ENCODE data around the gene COCH. TPM values are rescaled to one million over a fixed set of nuclear protein-coding genes. Genes with fewer than 3 reads are reported as not detected.
"Not testable (repeated sequence)": the region's sequence is repeated elsewhere in the genome, so short reads cannot be mapped to it uniquely, and the experiment has no call there.

COCH gene
- total RNA-seq, 2 experiments from 2014 or later: 1.9 to 5.0 TPM

- DNase-seq (no peak), ATAC-seq (no peak)
- H3K4me3 Mint-ChIP-seq: no peak overlapping the region
- no peaks in the 10 kb centered on the region for H3K9me3 Mint-ChIP-seq (ENCODE audit: low read depth)
- peaks cover 15% of the 10 kb centered on the region for H3K4me1 Mint-ChIP-seq
- H3K36me3 Mint-ChIP-seq: no peaks in the 10 kb centered on the region
- H3K27ac Mint-ChIP-seq: no peak overlapping the region
- CTCF ChIA-PET: no interaction called here
- no peaks in the 10 kb centered on the region for H3K27me3 Mint-ChIP-seq
Observed at GRCh38 chr14:30885840-30886740, 11.7 kb downstream of the COCH start.

GRCh38 chr14:30888480-30889243 lies 14.3 kb downstream of the COCH start:
- no peaks in the 10 kb centered on the region for H3K36me3 Mint-ChIP-seq
- DNase-seq (no peak), ATAC-seq (no peak)
- peaks cover 8% of the 10 kb centered on the region for H3K4me1 Mint-ChIP-seq
- H3K4me3 Mint-ChIP-seq: no peak overlapping the region
- CTCF ChIA-PET: no interaction called here
- H3K27ac Mint-ChIP-seq: no peak overlapping the region
- no peaks in the 10 kb centered on the region for H3K27me3 Mint-ChIP-seq
- H3K9me3 Mint-ChIP-seq (ENCODE audit: low read depth): no peaks in the 10 kb centered on the region

GRCh38 chr14:30889244-30889594 lies 14.9 kb downstream of the COCH start:
- peaks cover 6% of the 10 kb centered on the region for H3K4me1 Mint-ChIP-seq
- H3K27ac Mint-ChIP-seq: no peak overlapping the region

GRCh38 chr14:30893819-30894218 lies 19.5 kb downstream of the COCH start:
- ATAC-seq (no peak), DNase-seq (no peak)
- H3K4me1 Mint-ChIP-seq: no peaks in the 10 kb centered on the region
- no peaks in the 10 kb centered on the region for H3K9me3 Mint-ChIP-seq (ENCODE audit: low read depth)
- no peaks in the 10 kb centered on the region for H3K27me3 Mint-ChIP-seq
- H3K4me3 Mint-ChIP-seq: no peak overlapping the region
- CTCF ChIA-PET: no interaction called here
- no peak overlapping the region for H3K27ac Mint-ChIP-seq
- H3K36me3 Mint-ChIP-seq: peaks cover 17% of the 10 kb centered on the region

More at GRCh38 chr14:30889244-30889594, 14.9 kb downstream of the COCH start:
- no peaks in the 10 kb centered on the region for H3K9me3 Mint-ChIP-seq (ENCODE audit: low read depth)
- CTCF ChIA-PET: no interaction called here
- no peak for ATAC-seq
- H3K4me3 Mint-ChIP-seq: no peak overlapping the region
- no peak for DNase-seq
- no peaks in the 10 kb centered on the region for H3K36me3 Mint-ChIP-seq
- H3K27me3 Mint-ChIP-seq: no peaks in the 10 kb centered on the region

- Mint-ChIP-seq H3K27ac (no peak overlapping the region), H3K4me3 (no peak overlapping the region), H3K9me3 (ENCODE audit: low read depth) (no peaks in the 10 kb centered on the region), H3K4me1 (peaks cover 3% of the 10 kb centered on the region), H3K27me3 (no peaks in the 10 kb centered on the region), H3K36me3 (peaks cover 23% of the 10 kb centered on the region)
- CTCF ChIA-PET: no interaction called here
- ATAC-seq: no peak
- DNase-seq: no peak
Observed at GRCh38 chr14:30894923-30895515, 20.7 kb downstream of the COCH start.

GRCh38 chr14:30896435-30896834 lies 22.1 kb downstream of the COCH start:
- H3K27ac Mint-ChIP-seq: no peak overlapping the region
- ATAC-seq (no peak), DNase-seq (no peak)
- no peaks in the 10 kb centered on the region for H3K9me3 Mint-ChIP-seq (ENCODE audit: low read depth)
- CTCF ChIA-PET: no interaction called here
- H3K27me3 Mint-ChIP-seq: no peaks in the 10 kb centered on the region
- H3K4me3 Mint-ChIP-seq: no peak overlapping the region
- peaks cover 26% of the 10 kb centered on the region for H3K36me3 Mint-ChIP-seq
- peaks cover 3% of the 10 kb centered on the region for H3K4me1 Mint-ChIP-seq

GRCh38 chr14:30897121-30897520 lies 22.8 kb downstream of the COCH start:
- CTCF ChIA-PET; H3K27me3 Mint-ChIP-seq; H3K4me3 Mint-ChIP-seq; ATAC-seq; H3K27ac Mint-ChIP-seq; H3K4me1 Mint-ChIP-seq; H3K9me3 Mint-ChIP-seq (ENCODE audit: low read depth); DNase-seq: not testable (repeated sequence)
- H3K36me3 Mint-ChIP-seq: peaks cover 30% of the 10 kb centered on the region

- Mint-ChIP-seq H3K9me3 (ENCODE audit: low read depth) (no peaks in the 10 kb centered on the region), H3K27me3 (no peaks in the 10 kb centered on the region), H3K4me1 (peaks cover 3% of the 10 kb centered on the region), H3K27ac (no peak overlapping the region), H3K36me3 (peaks cover 26% of the 10 kb centered on the region), H3K4me3 (no peak overlapping the region)
- CTCF ChIA-PET: interaction anchor here (0.8 kb wide), 1 partner anchor 12 kb away, joined by 4 read pairs; no protein-coding TSS in a partner anchor
- no peak for ATAC-seq
- no peak for DNase-seq
Observed at GRCh38 chr14:30903285-30904124, 29.1 kb downstream of the COCH start.

GRCh38 chr14:30906752-30907658 lies 32.6 kb downstream of the COCH start:
- CTCF ChIA-PET: interaction anchor here (0.8 kb wide), 1 partner anchor 250 kb away, joined by 3 read pairs; no protein-coding TSS in a partner anchor
- Mint-ChIP-seq H3K4me1 (no peaks in the 10 kb centered on the region), H3K36me3 (peaks cover 16% of the 10 kb centered on the region), H3K9me3 (ENCODE audit: low read depth) (no peaks in the 10 kb centered on the region), H3K4me3 (no peak overlapping the region), H3K27ac (no peak overlapping the region), H3K27me3 (no peaks in the 10 kb centered on the region)
- no peak for DNase-seq
- ATAC-seq: peak; percentile 39

- Mint-ChIP-seq H3K4me1 (no peaks in the 10 kb centered on the region), H3K27ac (no peak overlapping the region), H3K27me3 (no peaks in the 10 kb centered on the region), H3K4me3 (no peak overlapping the region), H3K9me3 (ENCODE audit: low read depth) (no peaks in the 10 kb centered on the region), H3K36me3 (peaks cover 13% of the 10 kb centered on the region)
- ATAC-seq (no peak), DNase-seq (no peak)
- CTCF ChIA-PET: no interaction called here
Observed at GRCh38 chr14:30907659-30908057, 33.3 kb downstream of the COCH start.

GRCh38 chr14:30908826-30909225 lies 34.5 kb downstream of the COCH start:
- DNase-seq (no peak), ATAC-seq (no peak)
- Mint-ChIP-seq H3K9me3 (ENCODE audit: low read depth) (no peaks in the 10 kb centered on the region), H3K27me3 (no peaks in the 10 kb centered on the region), H3K27ac (no peak overlapping the region), H3K4me1 (no peaks in the 10 kb centered on the region), H3K4me3 (no peak overlapping the region), H3K36me3 (peaks cover 13% of the 10 kb centered on the region)
- CTCF ChIA-PET: no interaction called here

- no peak overlapping the region for H3K4me3 Mint-ChIP-seq
- ATAC-seq (no peak), DNase-seq (no peak)
- no peaks in the 10 kb centered on the region for H3K27me3 Mint-ChIP-seq
- H3K9me3 Mint-ChIP-seq (ENCODE audit: low read depth): no peaks in the 10 kb centered on the region
- H3K4me1 Mint-ChIP-seq: no peaks in the 10 kb centered on the region
- CTCF ChIA-PET: interaction anchor here (1.2 to 1.7 kb wide), 3 partner anchors 9 to 11 kb away, joined by 3 to 4 read pairs (median 4); no protein-coding TSS in a partner anchor
- H3K36me3 Mint-ChIP-seq: peaks cover 10% of the 10 kb centered on the region
- no peak overlapping the region for H3K27ac Mint-ChIP-seq
Observed at GRCh38 chr14:30914812-30915211, 40.5 kb downstream of the COCH start.

Measured in activated CD8-positive, alpha-beta memory T cell treated with anti-CD3 and anti-CD28 coated beads, Interleukin-2, amount 10 ng/mL, durations not matched to agents 7 days and 5 days (primary cell).